SJSA1 (cell line): ENCODE results near the gene PAXX. TPM values are rescaled to one million over a fixed set of nuclear protein-coding genes. Genes with fewer than 3 reads are reported as not detected.

ENCODE experiments used
- DNase-seq, 2 experiments: peaks; one replicate each; pipeline ENCODE4 v3.0.0-alpha.2; 2015 to 2020; ENCODE audit warnings: low spot score in 2 of 2, low read depth in 1 of 2
- H3K27ac ChIP-seq: fragments of 250-450 bp; sonication (Bioruptor Pico); 2 replicates; pipeline ENCODE4 v1.5.1; 2020; ENCODE audit warnings: mild to moderate bottlenecking, moderate library complexity
- H3K27me3 ChIP-seq: fragments of 250-450 bp; sonication (Bioruptor Pico); replicated peaks from 2 replicates; pipeline ENCODE4 v1.5.1; 2020; ENCODE audit warnings: mild to moderate bottlenecking, moderate library complexity
- H3K36me3 ChIP-seq: fragments of 250-450 bp; sonication (Bioruptor Pico); 2 replicates; pipeline ENCODE4 v1.5.1; 2020; ENCODE audit warnings: mild to moderate bottlenecking
- H3K4me1 ChIP-seq: fragments of 250-450 bp; sonication (Bioruptor Pico); replicated peaks from 2 replicates; pipeline ENCODE4 v1.6.1; 2021; ENCODE audit warnings: mild to moderate bottlenecking
- H3K4me3 ChIP-seq: fragments of 250-450 bp; sonication (Bioruptor Pico); 2 replicates; pipeline ENCODE4 v1.5.1; 2020; ENCODE audit warnings: mild to moderate bottlenecking
- H3K9me3 ChIP-seq: fragments of 250-450 bp; sonication (Bioruptor Pico); replicated peaks from 2 replicates; pipeline ENCODE4 v1.5.1; 2020; ENCODE audit warnings: mild to moderate bottlenecking
- total RNA-seq: library from RNA; depleted of rRNA; stranded (reverse); fragments of >200 nt; shearing (Covaris generic); gene quantifications from 2 replicates; pipeline ENCODE4 v1.2.3, GENCODE V29; 2014

The PAXX gene
- total RNA-seq, 1 experiment from 2014 or later: 15.1 TPM

DNA sequence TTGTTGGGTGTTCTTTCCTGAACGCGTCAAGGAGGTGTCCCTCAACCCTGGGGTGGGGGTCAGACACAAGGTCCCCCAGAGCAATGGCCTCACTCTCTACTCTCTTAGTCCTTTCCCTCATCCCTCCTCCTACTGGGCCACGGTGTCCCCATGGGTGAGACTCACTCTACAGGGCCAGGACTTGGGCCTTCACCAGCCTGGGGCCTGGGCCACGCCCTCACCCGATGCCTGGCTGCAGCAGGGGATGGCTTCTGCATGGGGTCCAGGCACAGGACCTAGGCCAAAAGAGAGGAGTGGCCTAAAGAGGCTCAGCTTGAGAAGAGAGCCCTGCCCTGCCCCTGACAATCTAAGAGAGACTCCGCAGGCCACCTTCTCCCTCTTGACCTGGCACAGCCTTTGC is 34.3 kb upstream of the PAXX start:
- Histone ChIP-seq H3K27me3 (no peaks in the 10 kb centered on the region), H3K27ac (no peak overlapping the region), H3K4me1 (no peaks in the 10 kb centered on the region), H3K36me3 (no peaks in the 10 kb centered on the region), H3K9me3 (no peaks in the 10 kb centered on the region), H3K4me3 (no peak overlapping the region)
- DNase-seq: no peak

DNA sequence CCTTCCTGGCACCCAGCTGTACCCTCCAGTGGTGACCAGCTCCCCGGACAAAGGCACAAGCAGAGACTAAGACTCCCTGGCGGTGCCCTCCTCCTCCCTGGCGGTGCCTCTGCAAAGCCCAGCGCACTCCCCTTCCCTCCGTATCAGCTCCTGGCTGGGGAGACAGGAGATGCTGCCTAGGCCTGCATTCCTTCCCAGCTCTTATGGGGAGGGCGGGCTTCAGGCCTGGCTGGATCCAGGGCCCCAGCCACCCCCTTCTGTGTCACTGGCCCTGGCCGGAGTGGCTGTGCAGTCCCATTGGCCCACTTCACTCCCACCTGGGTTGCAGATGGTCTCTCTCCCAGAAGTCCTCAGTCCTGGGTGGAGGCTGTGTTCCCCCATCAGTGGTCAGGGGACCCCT is 33.7 kb upstream of the PAXX start:
- Histone ChIP-seq H3K4me1 (no peaks in the 10 kb centered on the region), H3K27me3 (no peaks in the 10 kb centered on the region), H3K27ac (no peak overlapping the region), H3K9me3 (no peaks in the 10 kb centered on the region), H3K4me3 (no peak overlapping the region), H3K36me3 (no peaks in the 10 kb centered on the region)
- DNase-seq: no peak

DNA sequence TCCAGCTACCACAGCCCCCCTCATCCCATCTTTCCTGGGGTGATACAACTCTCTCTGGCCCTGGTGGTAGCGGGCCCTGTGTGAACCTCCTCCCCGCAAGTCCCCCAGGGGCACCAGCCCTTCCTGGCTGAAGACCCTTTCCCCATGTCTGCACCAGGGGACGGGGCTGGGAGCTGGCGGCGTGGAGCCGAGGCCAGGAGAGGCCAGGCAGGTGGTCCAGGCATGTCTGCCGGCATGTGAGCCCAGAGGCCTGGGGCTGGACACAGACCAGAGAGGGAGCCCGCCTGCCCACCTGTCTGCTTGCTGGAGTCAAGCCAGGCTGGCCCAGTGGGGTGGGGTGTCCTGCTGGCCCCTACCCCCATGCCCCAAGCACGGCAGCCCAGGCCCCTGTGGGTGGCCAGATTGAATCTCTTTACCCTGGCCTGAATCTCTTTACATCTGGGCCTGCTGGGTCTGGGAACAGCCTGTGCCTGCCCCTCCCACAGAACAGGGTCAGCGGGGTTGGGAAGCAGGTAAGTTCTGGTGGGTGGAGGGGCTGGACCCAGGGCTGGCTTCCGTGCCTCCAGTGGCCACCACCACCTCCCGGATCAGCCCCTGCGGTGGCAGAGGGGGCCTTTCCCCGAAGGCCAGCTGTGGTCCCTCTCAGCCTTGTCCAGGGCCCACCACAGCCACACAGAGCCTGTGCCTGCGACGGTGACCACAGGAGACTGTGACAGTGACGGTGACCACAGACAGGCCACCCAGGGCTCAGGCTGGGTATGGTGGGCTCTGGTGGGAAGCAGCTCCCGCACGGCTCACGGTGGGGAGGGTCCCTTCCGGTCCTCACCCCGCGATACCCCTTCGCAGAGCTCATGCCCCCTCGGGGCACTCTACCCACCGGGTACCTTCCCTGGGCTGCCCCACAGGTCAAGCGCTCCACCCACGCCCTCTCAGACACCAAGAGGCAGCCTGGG is 33.0 kb upstream of the PAXX start:
- Histone ChIP-seq H3K4me1 (no peaks in the 10 kb centered on the region), H3K4me3 (no peak overlapping the region), H3K9me3 (no peaks in the 10 kb centered on the region), H3K27ac (no peak overlapping the region), H3K27me3 (no peaks in the 10 kb centered on the region), H3K36me3 (no peaks in the 10 kb centered on the region)
- no peak for DNase-seq

GRCh38 chr9:136960212-136960937 is 31.8 kb upstream of the PAXX start:
- DNase-seq: no peak
- no peak overlapping the region for H3K4me3 ChIP-seq

GRCh38 chr9:136960938-136961275 is 31.3 kb upstream of the PAXX start:
- Histone ChIP-seq H3K27me3 (peaks cover 3% of the 10 kb centered on the region; the same call in 1 of the 2 replicates), H3K36me3 (no peaks in the 10 kb centered on the region), H3K4me1 (no peaks in the 10 kb centered on the region), H3K27ac (no peak overlapping the region), H3K9me3 (no peaks in the 10 kb centered on the region), H3K4me3 (no peak overlapping the region)
- no peak for DNase-seq

More at GRCh38 chr9:136960212-136960937, 31.8 kb upstream of the PAXX start:
- Histone ChIP-seq H3K27me3 (no peaks in the 10 kb centered on the region), H3K4me1 (no peaks in the 10 kb centered on the region), H3K27ac (no peak overlapping the region), H3K36me3 (no peaks in the 10 kb centered on the region), H3K9me3 (no peaks in the 10 kb centered on the region)

DNA sequence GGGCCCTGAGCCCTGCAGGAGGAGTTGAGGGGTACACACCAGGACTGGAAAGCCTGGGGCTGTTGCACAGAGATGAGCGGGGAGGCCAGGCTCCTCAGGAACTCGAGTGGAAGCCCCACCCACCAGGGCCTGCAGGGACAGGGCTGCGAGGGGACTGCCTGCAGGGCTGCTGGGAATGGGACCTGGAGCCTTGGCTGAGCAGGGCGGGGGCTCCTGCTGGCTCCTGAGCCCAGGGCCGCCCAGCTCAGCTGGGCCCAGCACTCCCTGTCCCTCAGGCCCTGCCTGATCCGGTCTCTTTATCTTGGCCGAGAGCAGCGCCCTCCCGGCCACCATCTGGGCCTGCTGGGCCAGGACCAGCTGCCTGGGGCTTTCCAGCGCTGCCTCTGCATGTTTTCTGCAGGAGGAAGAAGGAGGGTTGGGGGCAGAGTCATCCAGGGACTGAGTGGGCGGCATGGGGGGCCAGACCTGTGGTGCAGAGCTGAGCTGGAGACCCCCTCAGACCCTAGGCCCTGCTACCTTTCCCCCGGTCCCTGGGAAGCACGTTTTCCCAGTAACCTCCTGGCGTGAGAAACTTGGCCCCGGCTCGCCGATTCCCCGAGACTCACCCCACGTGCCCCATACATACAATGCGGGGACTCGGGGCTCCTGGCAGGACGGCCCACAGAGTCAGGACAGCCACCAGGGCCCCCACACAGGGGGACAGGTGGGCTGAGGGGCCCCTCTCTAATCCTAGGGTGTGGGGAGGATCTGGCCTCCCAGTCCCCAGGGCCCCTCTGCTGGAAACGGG is 30.8 kb upstream of the PAXX start:
- no peak for DNase-seq
- Histone ChIP-seq H3K9me3 (no peaks in the 10 kb centered on the region), H3K27ac (no peak overlapping the region), H3K27me3 (peaks cover 8% of the 10 kb centered on the region), H3K36me3 (no peaks in the 10 kb centered on the region), H3K4me1 (no peaks in the 10 kb centered on the region), H3K4me3 (no peak overlapping the region)

GRCh38 chr9:136962163-136962562 is 30.1 kb upstream of the PAXX start:
- Histone ChIP-seq H3K27ac (no peak overlapping the region), H3K4me1 (no peaks in the 10 kb centered on the region), H3K4me3 (no peak overlapping the region), H3K9me3 (no peaks in the 10 kb centered on the region), H3K27me3 (peaks cover 8% of the 10 kb centered on the region), H3K36me3 (no peaks in the 10 kb centered on the region)
- no peak for DNase-seq

- Histone ChIP-seq H3K4me3 (no peak overlapping the region), H3K9me3 (no peaks in the 10 kb centered on the region), H3K36me3 (no peaks in the 10 kb centered on the region), H3K27ac (no peak overlapping the region), H3K27me3 (peaks cover 8% of the 10 kb centered on the region), H3K4me1 (no peaks in the 10 kb centered on the region)
- no peak for DNase-seq
These were observed 29.4 kb upstream of the PAXX start for GRCh38 chr9:136962701-136963248.

GRCh38 chr9:136963341-136963740 is 28.9 kb upstream of the PAXX start:
- Histone ChIP-seq H3K4me1 (no peaks in the 10 kb centered on the region), H3K27ac (no peak overlapping the region)
- DNase-seq: no peak

DNA sequence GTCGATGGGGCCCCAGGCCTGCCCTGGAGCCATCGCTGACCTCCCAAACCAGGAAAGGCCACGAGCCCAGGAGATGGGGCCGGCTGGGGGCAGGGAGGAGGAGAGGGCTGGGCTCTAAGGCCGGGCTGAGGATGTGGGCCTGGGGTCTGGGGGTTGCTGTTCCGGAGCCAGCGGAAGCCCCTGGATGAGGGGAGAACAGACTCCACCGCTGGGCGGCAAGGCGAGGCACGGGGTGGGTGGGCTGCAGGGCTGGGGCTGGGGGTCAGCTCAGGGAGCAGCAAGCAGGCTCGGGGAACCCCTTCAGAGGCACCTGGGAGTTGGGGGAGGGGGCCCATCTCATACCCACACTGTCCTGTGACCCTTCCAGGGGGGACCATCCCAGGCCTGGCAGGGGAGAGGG is 28.5 kb upstream of the PAXX start:
- H3K27me3 ChIP-seq: peaks cover 8% of the 10 kb centered on the region

More at GRCh38 chr9:136963341-136963740, 28.9 kb upstream of the PAXX start:
- Histone ChIP-seq H3K4me3 (no peak overlapping the region), H3K27me3 (peaks cover 8% of the 10 kb centered on the region), H3K36me3 (no peaks in the 10 kb centered on the region), H3K9me3 (no peaks in the 10 kb centered on the region)

GRCh38 chr9:136964171-136964689 is 28.0 kb upstream of the PAXX start:
- Histone ChIP-seq H3K27me3 (peaks cover 8% of the 10 kb centered on the region), H3K4me3 (no peak overlapping the region), H3K9me3 (no peaks in the 10 kb centered on the region), H3K36me3 (no peaks in the 10 kb centered on the region), H3K27ac (no peak overlapping the region), H3K4me1 (no peaks in the 10 kb centered on the region)
- DNase-seq: no peak

More for the DNA sequence above, 28.5 kb upstream of the PAXX start:
- no peak for DNase-seq
- no peaks in the 10 kb centered on the region for H3K9me3 ChIP-seq
- H3K4me3 ChIP-seq: no peak overlapping the region
- H3K36me3 ChIP-seq: no peaks in the 10 kb centered on the region
- H3K4me1 ChIP-seq: no peaks in the 10 kb centered on the region
- no peak overlapping the region for H3K27ac ChIP-seq

DNA sequence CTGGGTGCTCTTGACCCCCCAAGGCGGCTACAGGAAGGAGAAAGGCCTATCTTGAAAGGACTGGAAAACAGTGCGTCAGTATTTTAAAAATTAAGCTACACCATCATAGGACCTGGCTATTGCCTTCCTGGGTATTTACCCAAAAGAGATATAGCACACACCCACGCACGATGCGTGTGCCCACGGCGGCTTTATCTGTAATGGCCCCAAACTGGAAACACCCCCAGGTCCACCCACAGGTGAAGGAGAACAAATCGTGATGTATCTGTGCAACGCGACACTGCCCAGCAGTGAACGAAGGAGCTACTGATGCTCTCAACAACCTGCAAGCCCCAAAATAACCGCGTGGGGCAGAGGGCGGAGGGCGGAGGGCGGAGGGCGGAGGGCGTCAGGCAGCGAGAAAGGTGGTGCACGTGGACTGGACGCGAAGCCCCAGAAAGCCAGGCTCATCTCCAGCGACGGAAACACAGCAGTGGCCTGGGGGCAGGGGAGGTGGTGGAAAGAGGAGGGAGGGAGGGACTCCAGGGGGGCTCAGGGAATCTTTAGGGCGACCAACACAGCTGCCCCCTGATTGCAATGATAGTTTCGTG is 27.3 kb upstream of the PAXX start:
- Histone ChIP-seq H3K36me3 (no peaks in the 10 kb centered on the region), H3K27ac (no peak overlapping the region), H3K9me3 (no peaks in the 10 kb centered on the region), H3K27me3 (peaks cover 8% of the 10 kb centered on the region), H3K4me1 (no peaks in the 10 kb centered on the region), H3K4me3 (no peak overlapping the region)
- DNase-seq: no peak
